Endothelial cell of umbilical vein (primary cell): ENCODE data around the gene ADD1. TPM values are rescaled to one million over a fixed set of nuclear protein-coding genes. Genes with fewer than 3 reads are reported as not detected.

ENCODE experiments used
- BruUV-seq: library from RNA; stranded (reverse); fragments of 400-500 nt; replicated peaks from 2 replicates; lab custom pipeline; 2021; lab: Mats Ljungman, UMichigan
- CTCF ChIA-PET: fragments of 300-600, 350-600 bp; sonication (Branson Sonifier 250); formaldehyde crosslinking; loops from one replicate; lab custom pipeline; 2021; ENCODE audit warnings: antibody characterized with exemption, inconsistent platforms; lab: Charles Lee
- POLR2A ChIA-PET: fragments of 300-600, 350-600 bp; sonication (Branson Sonifier 250); formaldehyde crosslinking; loops from one replicate; lab custom pipeline; 2021; ENCODE audit warnings: antibody characterized with exemption, inconsistent platforms; lab: Charles Lee
- DNase-seq: peaks from one replicate; pipeline ENCODE4 v3.0.0-alpha.2; 2011; ENCODE audit warnings: low read depth, low spot score
- FAIRE-seq: peaks from 2 replicates; lab custom pipeline; 2011; peaks lifted over from hg19 to GRCh38; lab: Jason Lieb, UNC
- H2AFZ ChIP-seq: 2 replicates; pipeline ENCODE4 v1.6.0; 2012; ENCODE audit warnings: low read depth, low read length, control low read depth, inconsistent platforms
- H3K27ac ChIP-seq: 2 replicates; pipeline ENCODE4 v1.5.1; 2011; ENCODE audit warnings: low read depth, mild to moderate bottlenecking, control low read depth, low read length, moderate library complexity; ENCODE audit not compliant: insufficient read depth
- H3K27me3 ChIP-seq, 2 experiments: 2 replicates each; pipeline versions ENCODE4 v1.6.0 to v1.6.1; 2011; ENCODE audit warnings: low read length in 2 of 2, mixed read lengths in 1 of 2; ENCODE audit not compliant: control insufficient read depth in 2 of 2, insufficient read depth in 2 of 2
- H3K36me3 ChIP-seq, 2 experiments: 2 replicates in 1 of 2; 3 replicates in 1 of 2; pipeline ENCODE4 v1.5.1; 2011; ENCODE audit warnings: low read length in 2 of 2, mild to moderate bottlenecking in 1 of 2, moderate library complexity in 1 of 2; ENCODE audit not compliant: control insufficient read depth in 2 of 2, insufficient read depth in 2 of 2; ENCODE audit errors: extremely low read depth in 1 of 2
- H3K4me1 ChIP-seq: 3 replicates; pipeline ENCODE4 v1.5.1; 2011; ENCODE audit warnings: mild to moderate bottlenecking, low read length; ENCODE audit not compliant: control insufficient read depth, insufficient read depth; ENCODE audit errors: extremely low read depth
- H3K4me2 ChIP-seq: 2 replicates; pipeline ENCODE4 v1.6.1; 2011; ENCODE audit warnings: low read length, control low read depth, mixed read lengths; ENCODE audit not compliant: insufficient read depth
- H3K4me3 ChIP-seq, 3 experiments: fragments of 200-600 bp in 1 of 3; sonication (generic), shearing (Covaris generic) in 1 of 3; replicated peaks in 1 of 3; 2 replicates each; pipeline ENCODE4 v1.5.1; 2011 to 2016; ENCODE audit warnings: control low read depth in 3 of 3, low read length in 3 of 3, mild to moderate bottlenecking in 2 of 3, inconsistent platforms in 1 of 3, low read depth in 1 of 3, moderate library complexity in 1 of 3; ENCODE audit not compliant: insufficient read depth in 1 of 3
- H3K79me2 ChIP-seq: 2 replicates; pipeline ENCODE4 v1.6.0; 2012; ENCODE audit warnings: low read length, inconsistent platforms; ENCODE audit not compliant: control insufficient read depth, insufficient read depth
- H3K9ac ChIP-seq: replicated peaks from 2 replicates; pipeline ENCODE3; 2011; ENCODE audit warnings: low read length, control low read depth; ENCODE audit not compliant: insufficient read depth; ENCODE audit errors: extremely low read depth
- H3K9me1 ChIP-seq: replicated peaks from 3 replicates; pipeline ENCODE4 v1.6.0; 2011; ENCODE audit warnings: mild to moderate bottlenecking, low read length; ENCODE audit not compliant: control insufficient read depth, insufficient read depth; ENCODE audit errors: extremely low read depth
- H3K9me3 ChIP-seq: replicated peaks from 2 replicates; pipeline ENCODE4 v1.5.1; 2012; ENCODE audit warnings: low read length, inconsistent platforms; ENCODE audit not compliant: control insufficient read depth, insufficient read depth
- H4K20me1 ChIP-seq: replicated peaks from 2 replicates; pipeline ENCODE3; 2011; ENCODE audit warnings: mild to moderate bottlenecking, low read length; ENCODE audit not compliant: control insufficient read depth, insufficient read depth; ENCODE audit errors: extremely low read depth
- CTCF ChIP-seq, 2 donors: IDR thresholded peaks; 1 replicate in 1 of 2; 2 replicates in 1 of 2; pipeline ENCODE4 v1.5.1; 2011; ENCODE audit warnings: low read length in 2 of 2, mild to moderate bottlenecking in 2 of 2, moderate library complexity in 2 of 2, control low read depth in 1 of 2, inconsistent platforms in 1 of 2, low read depth in 1 of 2; ENCODE audit not compliant: insufficient read depth in 1 of 2; ENCODE audit errors: extremely low read depth in 1 of 2
- EZH2 ChIP-seq: IDR thresholded peaks from 2 replicates; pipeline ENCODE4 v1.6.1; 2012; ENCODE audit warnings: borderline replicate concordance, low read depth, mild to moderate bottlenecking, moderate library complexity, low read length, inconsistent platforms; ENCODE audit not compliant: severe bottlenecking
- FOS ChIP-seq: IDR thresholded peaks from 2 replicates; pipeline ENCODE4 v1.6.1; 2011; ENCODE audit warnings: mild to moderate bottlenecking, low read length, moderate library complexity, borderline replicate concordance; ENCODE audit not compliant: insufficient read depth
- GATA2 ChIP-seq: IDR thresholded peaks from 2 replicates; pipeline ENCODE4 v1.7.0; 2011; ENCODE audit warnings: low read depth, mild to moderate bottlenecking, moderate library complexity, mixed read lengths, low read length; ENCODE audit not compliant: insufficient read length, insufficient read depth
- JUN ChIP-seq: IDR thresholded peaks from 2 replicates; pipeline ENCODE4 v1.6.1; 2011; ENCODE audit warnings: borderline replicate concordance, low read depth; ENCODE audit not compliant: insufficient read length, insufficient read depth
- MAX ChIP-seq: IDR thresholded peaks from 2 replicates; pipeline ENCODE4 v1.6.1; 2011; ENCODE audit not compliant: insufficient read depth, insufficient read length
- MYC ChIP-seq: IDR thresholded peaks from one replicate; pipeline ENCODE4 v1.6.1; 2011; ENCODE audit warnings: mild to moderate bottlenecking, low read depth, low read length
- POLR2A ChIP-seq: IDR thresholded peaks from 2 replicates; pipeline ENCODE4 v1.6.1; 2012; ENCODE audit warnings: low read depth, mild to moderate bottlenecking, control low read depth, low read length
- POLR2AphosphoS5 ChIP-seq: IDR thresholded peaks from 2 replicates; pipeline ENCODE4 v1.6.1; 2012; ENCODE audit warnings: low read depth, mild to moderate bottlenecking, control low read depth, low read length, moderate library complexity; ENCODE audit not compliant: insufficient read depth
- dilution Hi-C: fragments of 300-500 bp; cut with MboI; formaldehyde crosslinking; loops from one replicate; pipeline ENCODE4 v1.15.0; 2019; ENCODE audit warnings: low sequenced_read_pairs; ENCODE audit not compliant: extremely low pct_ligation_motif_present
- intact Hi-C: fragments of 100-400 bp; cut with micrococcal nuclease; formaldehyde crosslinking; loops from one replicate; pipeline ENCODE4 v1.10.0; 2022
- polyA plus RNA-seq, 4 experiments: library from polyadenylated mRNA; depleted of rRNA in 3 of 4; stranded (reverse) in 3 of 4; unstranded in 1 of 4; fragments of >200 nt; gene quantifications; 2 replicates each; pipeline versions ENCODE4 v1.2.1 to v1.2.3, GENCODE V29; 2011 to 2012; ENCODE audit warnings: missing spikeins in 1 of 4
- total RNA-seq: library from RNA; stranded (reverse); gene quantifications from 2 replicates; pipeline ENCODE4 v1.2.3, GENCODE V29; 2021

Gene ADD1
- total and polyA plus RNA-seq, 2 donors (not counting 3 experiments of a cell fraction or from before 2014, with no cell fraction given): 219 to 305 TPM

- H2AFZ ChIP-seq: no peak overlapping the region
- CTCF ChIA-PET: interaction anchor here (0.8 to 1.5 kb wide), 4 partner anchors 16 to 72 kb away, joined by 3 to 7 read pairs (median 4); no protein-coding TSS in a partner anchor
- H3K36me3 ChIP-seq: no peaks in the 10 kb centered on the region
- no peaks in the 10 kb centered on the region for H4K20me1 ChIP-seq
- DNase-seq (peak; percentile 69), FAIRE-seq (peak; percentile 82)
- H3K9me1 ChIP-seq: no peaks in the 10 kb centered on the region
- TF ChIP-seq FOS: no peak
- TF ChIP-seq EZH2: no peak
- no peak for TF ChIP-seq JUN
- no peak for TF ChIP-seq GATA2
- no peak for TF ChIP-seq POLR2AphosphoS5
- TF ChIP-seq MYC: no peak
- TF ChIP-seq CTCF (IDR thresholded peaks at IDR 0.05; ENCODE audit: extremely low read depth in 1 of 2, insufficient read depth in 1 of 2, low read depth in 1 of 2, low read length in 2 of 2): no peak
- TF ChIP-seq POLR2A: no peak
- no peak for TF ChIP-seq MAX
- H3K9ac ChIP-seq: no peak overlapping the region
- BruUV-seq: no TSS peak
- peak overlapping the region; percentile 26 for H3K27ac ChIP-seq
- peaks cover 43% of the 10 kb centered on the region for H3K79me2 ChIP-seq
- dilution Hi-C loops: no loop called here
- no peaks in the 10 kb centered on the region for H3K9me3 ChIP-seq
- POLR2A ChIA-PET: no interaction called here
- no peak overlapping the region for H3K4me2 ChIP-seq
- peaks cover 71% of the 10 kb centered on the region for H3K4me1 ChIP-seq
- H3K27me3 ChIP-seq: no peaks in the 10 kb centered on the region
- intact Hi-C loops: no loop called here
- H3K4me3 ChIP-seq: no peak overlapping the region
Observed at GRCh38 chr4:2795893-2796848, 47.5 kb upstream of the ADD1 start.
